Tibial nerve (tissue), 4 donors: ENCODE results near the gene RAD9A. TPM values are rescaled to one million over a fixed set of nuclear protein-coding genes. Genes with fewer than 3 reads are reported as not detected.
A peak's percentile ranks its signal among the peaks of the same experiment; 100 is the strongest.

Source experiments
- DNase-seq, 2 donors: peaks; one replicate each; pipeline ENCODE4 v3.0.0-alpha.2; 2019; ENCODE audit warnings: low spot score in 2 of 2
- H3K27ac ChIP-seq, 4 donors: fragments of 200-600 bp; sonication (generic) in 3 of 4; one replicate each; pipeline ENCODE4 v1.5.1; 2017 to 2019; ENCODE audit warnings: mild to moderate bottlenecking in 1 of 4
- H3K27me3 ChIP-seq, 2 donors: fragments of 200-600 bp; sonication (generic) in 1 of 2; one replicate each; pipeline versions ENCODE4 v1.5.1 to v1.6.0; 2017 to 2019
- H3K36me3 ChIP-seq, 3 donors: fragments of 200-600 bp; sonication (generic); one replicate each; pipeline ENCODE4 v1.5.1; 2018 to 2019
- H3K4me1 ChIP-seq, 4 donors: fragments of 200-600 bp; sonication (generic) in 3 of 4; one replicate each; pipeline ENCODE4 v1.5.1; 2017 to 2019
- H3K4me3 ChIP-seq, 4 donors: fragments of 200-600 bp; sonication (generic) in 3 of 4; one replicate each; pipeline ENCODE4 v1.5.1; 2017 to 2019; ENCODE audit warnings: mild to moderate bottlenecking in 1 of 4, moderate library complexity in 1 of 4
- H3K9me3 ChIP-seq, 4 donors: fragments of 200-600 bp; sonication (generic) in 3 of 4; one replicate each; pipeline ENCODE4 v1.5.1; 2017 to 2019
- CTCF ChIP-seq, 5 experiments: fragments of 200-600 bp in 3 of 5; fragments of 450-650 bp in 2 of 5; sonication (generic) in 3 of 5; IDR thresholded peaks; one replicate each; pipeline ENCODE4 v1.5.1; 2016 to 2019; ENCODE audit warnings: antibody characterized with exemption in 5 of 5, mild to moderate bottlenecking in 3 of 5, moderate library complexity in 2 of 5
- EP300 ChIP-seq, 2 donors: sonication (generic); formaldehyde crosslinking; IDR thresholded peaks; one replicate each; pipeline ENCODE4 v1.6.1; 2017; ENCODE audit warnings: antibody characterized with exemption in 2 of 2, mild to moderate bottlenecking in 1 of 2
- POLR2A ChIP-seq, 2 donors: fragments of 450-650 bp; IDR thresholded peaks; one replicate each; pipeline ENCODE4 v1.6.1; 2017; ENCODE audit warnings: antibody characterized with exemption in 2 of 2, mild to moderate bottlenecking in 2 of 2, moderate library complexity in 2 of 2
- WGBS, 2 donors: methylation state at CpG; one replicate each; pipeline ENCODE4 v1.1.5; 2018; 5-methylcytosine and 5-hydroxymethylcytosine counted together
- total RNA-seq, 4 donors: library from RNA; depleted of rRNA; stranded (reverse); fragments of >200 nt; gene quantifications; one replicate each; pipeline ENCODE4 v1.1.0, GENCODE V29; 2016

The RAD9A gene
- total RNA-seq, 4 donors from 2014 or later = 22.7 to 39.0 (median 36.4) TPM

GRCh38 chr11:67437809-67438157 lies 46.0 kb downstream of the RAD9A start:
- DNase-seq = no peak
- Histone ChIP-seq H3K4me3 (peak overlapping the region in 2 of 4 donors; percentile 12 to 55), H3K27ac (peak overlapping the region in 2 of 4 donors; percentile 40 to 83), H3K36me3 (peaks cover 0 to 93% (median 10%) of the 10 kb centered on the region in 3 donors), H3K4me1 (peaks cover 0 to 55% (median 19%) of the 10 kb centered on the region in 4 donors), H3K27me3 (no peaks in the 10 kb centered on the region), H3K9me3 (no peaks in the 10 kb centered on the region)
- TF ChIP-seq EP300 (IDR thresholded peaks at IDR 0.05) = no peak
- TF ChIP-seq POLR2A (IDR thresholded peaks at IDR 0.05) = no peak
- TF ChIP-seq CTCF (IDR thresholded peaks at IDR 0.05) = no peak
- 62 to 68% methylated on average over 3 of the region's 3 CpGs for WGBS, 2 donors

- Histone ChIP-seq H3K36me3 (peaks cover 0 to 87% (median 5%) of the 10 kb centered on the region in 3 donors), H3K9me3 (no peaks in the 10 kb centered on the region), H3K27ac (peak overlapping the region in 3 of 4 donors; percentile 65 to 83 (median 74)), H3K27me3 (no peaks in the 10 kb centered on the region), H3K4me3 (peak overlapping the region in 2 of 4 donors; percentile 12 to 55), H3K4me1 (peaks cover 0 to 57% (median 19%) of the 10 kb centered on the region in 4 donors)
- DNase-seq = no peak
- TF ChIP-seq CTCF (IDR thresholded peaks at IDR 0.05) = no peak
- no peak for TF ChIP-seq POLR2A (IDR thresholded peaks at IDR 0.05)
- TF ChIP-seq EP300 (IDR thresholded peaks at IDR 0.05) = no peak
- WGBS, 2 donors = 68 to 83% methylated on average over 30 to 36 of the region's 41 CpGs
These were observed 46.5 kb downstream of the RAD9A start for GRCh38 chr11:67438158-67438902.

GRCh38 chr11:67439321-67440228 lies 47.8 kb downstream of the RAD9A start:
- H3K36me3 ChIP-seq = peaks cover 0 to 75% (median 0%) of the 10 kb centered on the region in 3 donors
- WGBS, 2 donors = 53 to 54% methylated on average over 30 to 31 of the region's 31 CpGs
- TF ChIP-seq POLR2A (IDR thresholded peaks at IDR 0.05) (no peak), CTCF (IDR thresholded peaks at IDR 0.05) (peak in 1 of 5 experiments; percentile 13), EP300 (IDR thresholded peaks at IDR 0.05) (peak in 1 of 2 donors; percentile 15)
- DNase-seq = peak in 1 of 2 donors; percentile 36
- H3K27me3 ChIP-seq = no peaks in the 10 kb centered on the region
- H3K4me3 ChIP-seq = no peak overlapping the region
- peak overlapping the region in 3 of 4 donors; percentile 65 to 83 (median 74) for H3K27ac ChIP-seq
- no peaks in the 10 kb centered on the region for H3K9me3 ChIP-seq
- H3K4me1 ChIP-seq = peaks cover 0 to 64% (median 26%) of the 10 kb centered on the region in 4 donors

- H3K36me3 ChIP-seq = peaks cover 0 to 66% (median 0%) of the 10 kb centered on the region in 3 donors
- no peak overlapping the region for H3K4me3 ChIP-seq
- no peak for DNase-seq
- H3K9me3 ChIP-seq = no peaks in the 10 kb centered on the region
- 65 to 76% methylated on average over 17 of the region's 17 CpGs for WGBS, 2 donors
- no peaks in the 10 kb centered on the region for H3K27me3 ChIP-seq
- no peak for TF ChIP-seq EP300 (IDR thresholded peaks at IDR 0.05)
- no peak for TF ChIP-seq CTCF (IDR thresholded peaks at IDR 0.05)
- no peak for TF ChIP-seq POLR2A (IDR thresholded peaks at IDR 0.05)
- H3K27ac ChIP-seq = peak overlapping the region in 3 of 4 donors; percentile 65 to 83 (median 74)
- peaks cover 0 to 72% (median 28%) of the 10 kb centered on the region in 4 donors for H3K4me1 ChIP-seq
These were observed 48.7 kb downstream of the RAD9A start for GRCh38 chr11:67440229-67441097.
